Lower lobe of right lung (tissue), 2 donors: ENCODE measurements around the gene SLC9C2. TPM values are rescaled to one million over a fixed set of nuclear protein-coding genes. Genes with fewer than 3 reads are reported as not detected.
"Not testable (repeated sequence)": the region's sequence is repeated elsewhere in the genome, so short reads cannot be mapped to it uniquely, and the experiment has no call there.

Experiments used
- ATAC-seq, 2 donors: fragments of 200-7000 bp; cut with Tn5 transposase; one replicate each; pipeline ENCODE4 v1.9.1; 2020 to 2022; ENCODE audit warnings: mild to moderate bottlenecking in 2 of 2, moderate library complexity in 2 of 2
- DNase-seq: peaks from one replicate; pipeline ENCODE4 v3.0.0-alpha.2; 2020
- H3K27ac ChIP-seq: fragments of 200-600 bp; one replicate; pipeline ENCODE4 v1.8.0; 2022
- H3K27me3 ChIP-seq: fragments of 200-600 bp; one replicate; pipeline ENCODE4 v1.8.0; 2022; ENCODE audit warnings: low read depth
- H3K36me3 ChIP-seq: fragments of 200-600 bp; one replicate; pipeline ENCODE4 v1.8.0; 2022; ENCODE audit warnings: mild to moderate bottlenecking
- H3K4me1 ChIP-seq: fragments of 200-600 bp; one replicate; pipeline ENCODE4 v1.8.0; 2022
- H3K4me3 ChIP-seq: fragments of 200-600 bp; one replicate; pipeline ENCODE4 v1.8.0; 2022; ENCODE audit warnings: mild to moderate bottlenecking
- H3K9me3 ChIP-seq: fragments of 200-600 bp; one replicate; pipeline ENCODE4 v1.8.0; 2022
- intact Hi-C: fragments of 100-400 bp; cut with DNase I; formaldehyde crosslinking; loops from one replicate; pipeline ENCODE4 v1.11.0; 2022
- total RNA-seq: library from RNA; stranded (reverse); fragmentation: NEBNext Ultra II Directional; extraction: Animal tissue kit (Norgen Biotek cat#: 25700); gene quantifications from one replicate; pipeline ENCODE4 v1.2.1, GENCODE V29; 2021
- TF ChIP-seq, protein P1 (sequence below): fragments of 200-600 bp; IDR thresholded peaks from one replicate; pipeline ENCODE4 v1.8.0; 2022; ENCODE audit warnings: antibody characterized with exemption, mild to moderate bottlenecking
- donor health status: DM: no; HTN: yes; CAD: no; lungs with severe emphysema.

SLC9C2 gene
- total RNA-seq, 1 donor from 2014 or later, result 1.4 TPM

DNA sequence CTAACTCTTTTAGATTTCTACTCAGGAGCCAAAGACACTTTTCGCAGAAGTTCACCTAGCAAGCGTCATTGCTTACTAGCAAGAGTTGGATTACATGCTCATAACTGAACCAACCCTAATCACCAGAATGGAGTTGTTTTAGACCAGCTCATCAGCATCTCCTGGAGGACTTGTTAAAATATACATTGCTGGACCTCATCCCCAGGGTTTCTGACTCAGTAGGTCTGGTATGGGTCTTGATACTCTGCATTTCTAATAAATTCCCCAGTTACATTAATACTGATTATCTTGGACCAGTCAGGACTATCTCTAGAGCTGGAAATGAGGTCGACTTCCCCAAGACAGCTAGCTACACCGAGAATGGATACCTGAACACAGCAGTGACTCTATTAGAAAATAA is 135.4 kb downstream of the SLC9C2 start:
- Histone ChIP-seq H3K9me3 (peaks cover 5% of the 10 kb centered on the region), H3K27ac (no peak overlapping the region), H3K36me3 (no peaks in the 10 kb centered on the region), H3K4me3 (no peak overlapping the region), H3K4me1 (no peaks in the 10 kb centered on the region), H3K27me3 (no peaks in the 10 kb centered on the region)
- intact Hi-C loops, result no loop called here
- ATAC-seq (no peak), DNase-seq (no peak)
- TF ChIP-seq, protein P1, sequence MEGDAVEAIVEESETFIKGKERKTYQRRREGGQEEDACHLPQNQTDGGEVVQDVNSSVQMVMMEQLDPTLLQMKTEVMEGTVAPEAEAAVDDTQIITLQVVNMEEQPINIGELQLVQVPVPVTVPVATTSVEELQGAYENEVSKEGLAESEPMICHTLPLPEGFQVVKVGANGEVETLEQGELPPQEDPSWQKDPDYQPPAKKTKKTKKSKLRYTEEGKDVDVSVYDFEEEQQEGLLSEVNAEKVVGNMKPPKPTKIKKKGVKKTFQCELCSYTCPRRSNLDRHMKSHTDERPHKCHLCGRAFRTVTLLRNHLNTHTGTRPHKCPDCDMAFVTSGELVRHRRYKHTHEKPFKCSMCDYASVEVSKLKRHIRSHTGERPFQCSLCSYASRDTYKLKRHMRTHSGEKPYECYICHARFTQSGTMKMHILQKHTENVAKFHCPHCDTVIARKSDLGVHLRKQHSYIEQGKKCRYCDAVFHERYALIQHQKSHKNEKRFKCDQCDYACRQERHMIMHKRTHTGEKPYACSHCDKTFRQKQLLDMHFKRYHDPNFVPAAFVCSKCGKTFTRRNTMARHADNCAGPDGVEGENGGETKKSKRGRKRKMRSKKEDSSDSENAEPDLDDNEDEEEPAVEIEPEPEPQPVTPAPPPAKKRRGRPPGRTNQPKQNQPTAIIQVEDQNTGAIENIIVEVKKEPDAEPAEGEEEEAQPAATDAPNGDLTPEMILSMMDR, result no peak

DNA sequence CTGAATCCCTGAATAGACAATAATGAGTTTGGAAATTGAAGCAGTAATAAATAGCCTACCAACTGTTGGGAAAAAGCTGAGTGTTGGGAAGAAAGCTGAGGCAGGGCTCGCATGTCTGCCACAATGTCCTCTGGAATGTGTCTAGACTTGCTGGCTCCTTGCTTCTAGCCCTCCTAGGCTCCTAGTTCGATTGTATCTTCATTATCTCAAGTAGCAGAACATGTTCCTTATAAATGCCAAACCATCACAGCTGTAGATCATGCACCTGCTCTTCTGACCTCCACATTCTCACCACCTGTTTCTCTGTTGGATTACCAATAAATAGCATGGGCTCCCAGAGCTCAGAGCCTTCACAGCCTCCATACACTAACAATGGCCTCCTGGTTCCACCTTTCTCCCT is 138.7 kb downstream of the SLC9C2 start:
- DNase-seq, ATAC-seq, H3K27me3 ChIP-seq, H3K9me3 ChIP-seq, H3K27ac ChIP-seq, intact Hi-C loops, H3K4me3 ChIP-seq, H3K4me1 ChIP-seq: not testable (repeated sequence)
- H3K36me3 ChIP-seq, result peaks cover 22% of the 10 kb centered on the region

DNA sequence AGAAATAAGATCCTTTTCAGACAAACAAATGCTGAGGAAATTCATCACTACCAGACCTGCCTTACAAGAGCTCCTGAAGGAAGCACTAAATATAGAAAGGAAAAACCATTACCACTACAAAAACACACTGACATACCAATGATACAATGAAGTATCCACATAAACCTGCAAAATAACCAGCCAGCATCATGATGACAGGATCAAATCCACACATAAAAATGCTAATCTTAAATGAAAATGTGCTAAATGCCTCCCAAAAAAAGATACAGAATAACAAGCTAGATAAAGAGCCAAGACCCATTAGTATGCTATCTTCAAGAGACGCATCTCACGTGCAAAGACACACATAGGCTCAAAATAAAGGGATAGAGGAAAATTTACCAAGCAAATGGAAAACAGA is 140.2 kb downstream of the SLC9C2 start:
- ATAC-seq, H3K27me3 ChIP-seq, H3K4me1 ChIP-seq, H3K9me3 ChIP-seq, DNase-seq, intact Hi-C loops, H3K4me3 ChIP-seq, H3K27ac ChIP-seq: not testable (repeated sequence)
- H3K36me3 ChIP-seq, result peaks cover 22% of the 10 kb centered on the region

DNA sequence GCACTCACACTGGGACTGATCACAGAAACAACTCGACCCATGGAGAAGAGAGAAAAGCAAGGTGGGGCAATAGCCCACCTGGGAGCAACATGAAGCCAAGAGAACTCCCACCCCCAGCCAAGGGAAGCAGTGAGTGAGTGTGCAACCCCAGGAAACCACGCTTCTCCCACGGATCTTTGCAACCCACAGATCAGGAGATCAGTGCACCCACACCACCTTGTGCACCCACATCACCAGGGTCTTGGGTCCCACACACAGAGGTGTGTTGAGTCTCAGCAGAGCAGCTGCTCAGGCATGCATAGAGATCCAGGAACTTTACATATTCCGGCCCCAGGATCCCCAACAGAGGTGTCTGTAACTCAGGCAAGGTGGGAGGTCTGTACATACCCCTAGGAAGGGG is 143.0 kb downstream of the SLC9C2 start:
- Histone ChIP-seq H3K27me3 (no peaks in the 10 kb centered on the region), H3K9me3 (no peaks in the 10 kb centered on the region), H3K36me3 (peaks cover 22% of the 10 kb centered on the region), H3K27ac (no peak overlapping the region), H3K4me1 (no peaks in the 10 kb centered on the region), H3K4me3 (no peak overlapping the region)
- ATAC-seq (no peak), DNase-seq (no peak)
- TF ChIP-seq, protein P1, result no peak
- intact Hi-C loops, result no loop called here

DNA sequence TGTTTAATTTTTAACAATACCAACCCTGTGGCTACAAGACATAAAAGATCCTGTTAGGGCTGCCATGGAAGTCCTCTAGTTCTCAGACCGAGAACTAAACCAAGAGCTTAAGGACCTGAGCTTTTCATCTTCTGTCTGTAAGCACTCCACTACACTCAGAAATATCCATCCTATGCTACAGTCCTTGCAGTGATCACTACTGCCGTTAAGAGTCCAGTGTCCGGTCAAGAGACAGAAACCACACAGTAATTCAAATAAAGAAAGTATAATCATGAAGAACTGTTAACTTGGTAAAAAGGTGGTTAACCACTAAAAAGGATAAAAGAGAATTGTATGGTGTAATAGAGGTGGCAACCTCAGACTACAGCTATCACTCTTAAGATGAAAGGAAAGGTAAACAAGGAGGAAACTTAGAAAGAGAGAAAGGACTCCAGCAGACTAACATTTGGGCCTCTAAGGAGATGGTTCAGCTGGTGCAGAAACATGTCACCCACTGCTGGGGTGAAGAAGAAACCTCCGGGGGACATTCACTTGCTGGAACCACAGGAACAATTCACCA is 147.8 kb downstream of the SLC9C2 start:
- TF ChIP-seq, protein P1, result no peak
- Histone ChIP-seq H3K4me3 (no peak overlapping the region), H3K4me1 (no peaks in the 10 kb centered on the region), H3K9me3 (no peaks in the 10 kb centered on the region), H3K27me3 (no peaks in the 10 kb centered on the region), H3K36me3 (peaks cover 5% of the 10 kb centered on the region), H3K27ac (no peak overlapping the region)
- intact Hi-C loops, result no loop called here
- ATAC-seq (no peak), DNase-seq (no peak)

DNA sequence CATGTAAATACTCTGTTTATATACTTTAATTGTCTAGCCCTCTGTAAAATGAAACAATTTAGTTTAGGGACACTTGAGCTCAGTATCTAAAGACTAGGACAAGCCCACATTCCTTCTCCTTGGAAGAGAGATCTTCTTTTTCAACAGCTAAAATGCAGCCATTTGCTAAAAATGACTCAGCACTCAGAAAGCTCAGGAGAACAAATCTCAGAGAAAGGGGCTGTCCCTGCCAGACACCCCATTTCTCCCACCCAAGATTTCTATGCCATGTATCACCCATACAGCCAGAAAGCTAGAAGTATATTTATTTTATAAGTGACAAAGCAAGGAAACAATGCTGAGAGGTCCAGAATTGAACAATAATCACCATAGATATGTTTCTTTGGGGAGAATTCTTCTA is 148.9 kb downstream of the SLC9C2 start:
- no peaks in the 10 kb centered on the region for H3K27me3 ChIP-seq
- TF ChIP-seq, protein P1, result no peak
- no peaks in the 10 kb centered on the region for H3K4me1 ChIP-seq
- H3K36me3 ChIP-seq, result no peaks in the 10 kb centered on the region
- H3K9me3 ChIP-seq, result no peaks in the 10 kb centered on the region
- ATAC-seq, result no peak
- no peak overlapping the region for H3K4me3 ChIP-seq
- intact Hi-C loops, result no loop called here
- H3K27ac ChIP-seq, result no peak overlapping the region
- DNase-seq, result no peak

DNA sequence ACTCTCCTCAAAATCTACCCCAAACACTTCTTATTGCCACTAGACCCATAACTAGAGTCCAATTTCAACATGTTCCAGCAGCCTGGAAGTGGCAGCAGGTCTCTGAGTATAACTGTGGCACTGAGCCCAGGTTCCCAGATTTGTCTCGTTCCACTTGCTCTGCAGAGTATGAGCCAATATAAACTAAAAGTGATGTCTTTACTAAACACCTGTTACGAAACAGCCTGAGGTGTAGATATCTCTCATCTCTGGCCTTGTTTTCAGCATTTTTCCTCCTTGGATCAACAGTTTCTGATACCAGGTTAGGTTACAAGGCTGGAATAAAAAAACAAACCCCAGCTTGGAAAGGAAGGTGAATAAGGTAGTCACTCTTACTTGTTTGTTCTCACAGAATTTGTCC is 150.9 kb downstream of the SLC9C2 start:
- Histone ChIP-seq H3K9me3 (no peaks in the 10 kb centered on the region), H3K27me3 (no peaks in the 10 kb centered on the region), H3K27ac (peak overlapping the region; percentile 66), H3K4me3 (no peak overlapping the region), H3K4me1 (no peaks in the 10 kb centered on the region), H3K36me3 (no peaks in the 10 kb centered on the region)
- peak; percentile 80 to 95 for ATAC-seq
- TF ChIP-seq, protein P1, result no peak
- peak; percentile 54 for DNase-seq
- intact Hi-C loops, result no loop called here
